Epithelial cell of esophagus (primary cell): Measurements from ENCODE around the gene STPG1.

Source experiments
- DNase-seq: peaks from one replicate; pipeline ENCODE4 v3.0.0; 2010; ENCODE audit warnings: low read depth
- H3K4me3 ChIP-seq: 2 replicates; pipeline ENCODE4 v1.5.1; 2011; ENCODE audit warnings: mild to moderate bottlenecking, low read length, control low read depth
- CTCF ChIP-seq: IDR thresholded peaks from 2 replicates; pipeline ENCODE4 v1.5.1; 2011; ENCODE audit warnings: low read depth, mild to moderate bottlenecking, low read length, control low read depth, inconsistent platforms; ENCODE audit not compliant: insufficient read depth; ENCODE audit errors: missing control alignments

STPG1 gene

GRCh38 chr1:24345334-24345733 lies 68.2 kb downstream of the STPG1 start:
- DNase-seq, result no peak
- no peak overlapping the region for H3K4me3 ChIP-seq
- no peak for TF ChIP-seq CTCF

- no peak for DNase-seq
- no peak for TF ChIP-seq CTCF
- no peak overlapping the region for H3K4me3 ChIP-seq
Measured at GRCh38 chr1:24344090-24344742, 69.4 kb downstream of the STPG1 start.

GRCh38 chr1:24343412-24344089 lies 70.0 kb downstream of the STPG1 start:
- no peak for DNase-seq
- no peak overlapping the region for H3K4me3 ChIP-seq
- TF ChIP-seq CTCF, result no peak

GRCh38 chr1:24341260-24341659 lies 72.3 kb downstream of the STPG1 start:
- TF ChIP-seq CTCF, result no peak
- no peak overlapping the region for H3K4me3 ChIP-seq
- no peak for DNase-seq

GRCh38 chr1:24340770-24341169 lies 72.8 kb downstream of the STPG1 start:
- H3K4me3 ChIP-seq, result no peak overlapping the region
- DNase-seq, result no peak
- no peak for TF ChIP-seq CTCF

GRCh38 chr1:24339996-24340395 lies 73.6 kb downstream of the STPG1 start:
- no peak for TF ChIP-seq CTCF
- no peak overlapping the region for H3K4me3 ChIP-seq
- DNase-seq, result no peak

- DNase-seq, result no peak
- H3K4me3 ChIP-seq, result no peak overlapping the region
- no peak for TF ChIP-seq CTCF
Measured at GRCh38 chr1:24338447-24338846, 75.1 kb downstream of the STPG1 start.
